GM12878 (cell line): ENCODE data around the gene SPEM2. TPM values are rescaled to one million over a fixed set of nuclear protein-coding genes. Genes with fewer than 3 reads are reported as not detected.

Experiments
- ATAC-seq: fragments of 200-7000 bp; cut with Tn5 transposase; 3 replicates; pipeline ENCODE4 v1.9.1; 2020; ENCODE audit warnings: mild to moderate bottlenecking, moderate library complexity
- BruUV-seq: library from RNA; stranded (reverse); fragments of 400-500 nt; replicated peaks from 2 replicates; lab custom pipeline; 2021; lab: Mats Ljungman, UMichigan
- CTCF ChIA-PET: fragments of 300-600 bp; sonication (Branson Sonifier 250); formaldehyde crosslinking; extraction: SDS; loops from one replicate; lab custom pipeline; 2021; ENCODE audit warnings: inconsistent platforms; lab: Yijun Ruan, JAX
- POLR2A ChIA-PET: fragments of 350-600 bp; formaldehyde crosslinking; extraction: SDS; loops from one replicate; lab custom pipeline; 2021; ENCODE audit warnings: inconsistent platforms; lab: Charles Lee
- RAD21 ChIA-PET: fragments of 300-600 bp; sonication (Branson Sonifier 250); formaldehyde crosslinking; loops from one replicate; lab custom pipeline; 2023; ENCODE audit warnings: antibody characterized with exemption; ENCODE audit not compliant: unreplicated experiment; lab: Charles Lee
- SMC1A ChIA-PET: fragments of 300-600 bp; sonication (Branson Sonifier 250); formaldehyde crosslinking; loops from one replicate; lab custom pipeline; 2023; ENCODE audit not compliant: unreplicated experiment, uncharacterized antibody; lab: Charles Lee
- DNase-seq: peaks from one replicate; pipeline ENCODE4 v3.0.0-alpha.2; 2011; ENCODE audit warnings: low read depth, low spot score
- FAIRE-seq: peaks from 3 replicates; lab custom pipeline; 2011; peaks lifted over from hg19 to GRCh38; lab: Jason Lieb, UNC
- H2AFZ ChIP-seq: 2 replicates; pipeline ENCODE4 v1.6.0; 2011; ENCODE audit warnings: low read depth, low read length, control low read depth; ENCODE audit not compliant: control insufficient read depth
- H3K27ac ChIP-seq: 2 replicates; pipeline ENCODE4 v1.5.1; 2011; ENCODE audit warnings: control low read depth; ENCODE audit not compliant: control insufficient read depth, insufficient read depth
- H3K27me3 ChIP-seq, 2 experiments: replicated peaks in 1 of 2; 2 replicates each; pipeline versions ENCODE4 v1.6.0 to v1.6.1; 2011; ENCODE audit warnings: low read length in 1 of 2; ENCODE audit not compliant: control insufficient read depth in 2 of 2, insufficient read depth in 2 of 2
- H3K36me3 ChIP-seq, 2 experiments: 2 replicates each; pipeline ENCODE4 v1.5.1; 2011; ENCODE audit warnings: low read length in 1 of 2; ENCODE audit not compliant: control insufficient read depth in 2 of 2, insufficient read depth in 2 of 2
- H3K4me1 ChIP-seq: 2 replicates; pipeline ENCODE4 v1.6.1; 2011; ENCODE audit warnings: mild to moderate bottlenecking, low read length, moderate library complexity, mixed read lengths; ENCODE audit not compliant: control insufficient read depth, insufficient read depth
- H3K4me2 ChIP-seq: 2 replicates; pipeline ENCODE4 v1.6.0; 2011; ENCODE audit warnings: control low read depth; ENCODE audit not compliant: control insufficient read depth, insufficient read depth
- H3K4me3 ChIP-seq: fragments of 200-600 bp; sonication (generic); 2 replicates; pipeline ENCODE4 v1.5.1; 2016
- H3K79me2 ChIP-seq: 2 replicates; pipeline ENCODE4 v1.6.0; 2011; ENCODE audit warnings: low read length; ENCODE audit not compliant: control insufficient read depth, insufficient read depth
- H3K9ac ChIP-seq: 2 replicates; pipeline ENCODE4 v1.8.0; 2011; ENCODE audit warnings: low read length, control low read depth, mixed read lengths; ENCODE audit not compliant: control insufficient read depth, insufficient read depth
- H3K9me3 ChIP-seq: replicated peaks from 3 replicates; pipeline ENCODE4 v1.5.1; 2011; ENCODE audit warnings: mild to moderate bottlenecking, low read length; ENCODE audit not compliant: control insufficient read depth, insufficient read depth
- H4K20me1 ChIP-seq: 2 replicates; pipeline ENCODE4 v1.6.0; 2011; ENCODE audit not compliant: control insufficient read depth, insufficient read depth
- HDAC2 ChIP-seq: fragments of 200-600 bp; sonication (generic); IDR thresholded peaks from 2 replicates; pipeline ENCODE4 v1.6.1; 2017
- JUND ChIP-seq: IDR thresholded peaks from 2 replicates; pipeline ENCODE4 v1.6.1; 2012; ENCODE audit warnings: low read depth, mild to moderate bottlenecking, low read length, improper control_type of control experiment, moderate library complexity
- POLR2A ChIP-seq: IDR thresholded peaks from 2 replicates; pipeline ENCODE4 v1.6.1; 2011; ENCODE audit warnings: low read depth, mild to moderate bottlenecking, low read length
- SMARCA5 ChIP-seq: fragments of 450-650 bp; IDR thresholded peaks from 2 replicates; pipeline ENCODE4 v1.6.1; 2017; ENCODE audit warnings: mild to moderate bottlenecking
- WGBS: methylation state at CpG from one replicate; pipeline ENCODE4 v1.1.6; 2016; ENCODE audit warnings: low lambda C conversion rate; ENCODE audit not compliant: insufficient replicate concordance, insufficient coverage; ENCODE audit errors: missing lambda C conversion rate; 5-methylcytosine and 5-hydroxymethylcytosine counted together
- in situ Hi-C: fragments of 300-500 bp; cut with MboI; formaldehyde crosslinking; loops from 9 replicates; pipeline ENCODE4 v1.14.3; 2018; ENCODE audit warnings: mixed read lengths
- intact Hi-C: fragments of 100-400 bp; cut with micrococcal nuclease; formaldehyde crosslinking; loops from one replicate; pipeline ENCODE4 v1.14.2; 2022; ENCODE audit not compliant: unreplicated experiment
- polyA plus RNA-seq, 11 experiments: library from polyadenylated mRNA; depleted of rRNA in 4 of 11; unstranded in 6 of 11; stranded (reverse) in 5 of 11; fragments of >200 nt; fragmentation: Nextera tagmentation in 4 of 11; fragmentation: Illumina TruSeq in 1 of 11; extraction: Ambion mirVana in 4 of 11; extraction: Trizol in 1 of 11; gene quantifications; 1 replicate in 1 of 11; 2 replicates in 10 of 11; pipeline versions ENCODE4 v1.2.1 to v1.2.3, GENCODE V29; 2011 to 2016; ENCODE audit warnings: inconsistent platforms in 2 of 11, missing spikeins in 2 of 11, low read depth in 1 of 11
- total RNA-seq, 4 experiments: library from RNA; depleted of rRNA in 3 of 4; stranded (reverse); fragments of >200 nt in 3 of 4; fragmentation: Illumina TruSeq in 1 of 4; extraction: Trizol in 1 of 4; gene quantifications; 2 replicates each; pipeline versions ENCODE4 v1.2.1 to v1.2.3, GENCODE V29; 2013 to 2021
- TF ChIP-seq, protein P1 (sequence below): fragments of 450-650 bp; formaldehyde crosslinking; IDR thresholded peaks from 2 replicates; pipeline ENCODE4 v1.4.0; 2022; ENCODE audit warnings: mild to moderate bottlenecking, moderate library complexity
- TF ChIP-seq, protein P2 (sequence below): IDR thresholded peaks from 2 replicates; pipeline ENCODE4 v1.6.1; 2011; ENCODE audit warnings: low read depth, low read length, improper control_type of control experiment, borderline replicate concordance

SPEM2 gene
- total and polyA plus RNA-seq, 10 of the 15 experiments (the other 5 are each of a cell fraction or from before 2014, with no cell fraction given), result not detected

DNA sequence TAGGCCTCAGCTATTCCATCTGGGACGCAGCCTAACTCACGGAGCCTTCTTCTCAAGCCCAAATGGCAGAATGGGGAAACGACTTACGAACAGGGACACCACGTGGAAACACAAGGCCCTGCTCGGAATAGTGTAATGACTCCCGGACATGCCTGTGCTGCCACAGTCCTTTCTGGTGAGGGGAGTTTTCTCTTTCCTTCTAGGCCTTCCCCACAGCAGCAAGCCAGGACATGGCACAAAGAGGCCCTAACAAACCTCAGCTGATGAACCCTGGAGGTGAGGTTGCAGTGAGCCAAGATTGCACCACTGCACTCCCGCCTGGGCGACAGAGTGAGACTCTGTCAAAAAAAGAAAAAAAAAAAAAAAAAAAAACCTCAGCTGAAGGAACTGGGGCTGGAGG is 38.7 kb downstream of the SPEM2 start (continued):
- TF ChIP-seq, protein P1, sequence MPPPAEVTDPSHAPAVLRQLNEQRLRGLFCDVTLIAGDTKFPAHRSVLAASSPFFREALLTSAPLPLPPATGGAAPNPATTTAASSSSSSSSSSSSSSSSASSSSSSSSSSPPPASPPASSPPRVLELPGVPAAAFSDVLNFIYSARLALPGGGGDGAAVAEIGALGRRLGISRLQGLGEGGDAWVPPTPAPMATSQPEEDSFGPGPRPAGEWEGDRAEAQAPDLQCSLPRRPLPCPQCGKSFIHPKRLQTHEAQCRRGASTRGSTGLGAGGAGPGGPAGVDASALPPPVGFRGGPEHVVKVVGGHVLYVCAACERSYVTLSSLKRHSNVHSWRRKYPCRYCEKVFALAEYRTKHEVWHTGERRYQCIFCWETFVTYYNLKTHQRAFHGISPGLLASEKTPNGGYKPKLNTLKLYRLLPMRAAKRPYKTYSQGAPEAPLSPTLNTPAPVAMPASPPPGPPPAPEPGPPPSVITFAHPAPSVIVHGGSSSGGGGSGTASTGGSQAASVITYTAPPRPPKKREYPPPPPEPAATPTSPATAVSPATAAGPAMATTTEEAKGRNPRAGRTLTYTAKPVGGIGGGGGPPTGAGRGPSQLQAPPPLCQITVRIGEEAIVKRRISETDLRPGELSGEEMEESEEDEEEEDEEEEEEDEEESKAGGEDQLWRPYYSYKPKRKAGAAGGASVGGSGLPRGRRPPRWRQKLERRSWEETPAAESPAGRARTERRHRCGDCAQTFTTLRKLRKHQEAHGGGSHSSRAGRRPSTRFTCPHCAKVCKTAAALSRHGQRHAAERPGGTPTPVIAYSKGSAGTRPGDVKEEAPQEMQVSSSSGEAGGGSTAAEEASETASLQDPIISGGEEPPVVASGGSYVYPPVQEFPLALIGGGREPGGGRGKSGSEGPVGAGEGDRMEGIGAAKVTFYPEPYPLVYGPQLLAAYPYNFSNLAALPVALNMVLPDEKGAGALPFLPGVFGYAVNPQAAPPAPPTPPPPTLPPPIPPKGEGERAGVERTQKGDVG (CRISPR knock-in tag), result no peak

DNA sequence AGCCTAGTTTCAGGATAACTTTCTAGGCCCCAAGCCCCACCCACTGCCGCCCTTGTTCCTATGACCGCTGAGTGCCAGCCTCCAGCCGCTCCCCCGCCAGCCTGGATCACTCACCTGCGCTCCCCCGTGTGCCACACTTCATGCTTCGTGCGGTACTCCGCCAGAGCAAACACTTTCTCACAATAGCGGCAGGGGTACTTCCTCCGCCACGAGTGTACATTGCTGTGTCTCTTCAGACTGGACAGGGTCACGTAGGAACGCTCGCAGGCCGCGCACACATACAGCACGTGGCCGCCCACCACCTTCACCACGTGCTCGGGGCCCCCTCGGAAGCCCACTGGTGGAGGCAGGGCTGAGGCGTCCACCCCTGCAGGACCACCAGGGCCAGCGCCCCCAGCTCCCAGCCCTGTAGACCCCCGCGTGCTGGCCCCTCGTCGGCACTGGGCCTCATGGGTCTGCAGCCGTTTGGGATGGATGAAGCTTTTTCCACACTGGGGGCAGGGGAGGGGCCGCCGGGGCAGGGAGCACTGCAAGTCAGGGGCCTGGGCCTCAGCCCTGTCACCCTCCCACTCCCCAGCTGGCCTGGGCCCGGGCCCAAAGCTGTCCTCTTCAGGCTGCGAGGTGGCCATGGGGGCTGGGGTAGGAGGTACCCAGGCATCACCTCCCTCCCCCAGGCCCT is 40.3 kb downstream of the SPEM2 start:
- no peak overlapping the region for H3K4me3 ChIP-seq
- RAD21 ChIA-PET, result no interaction called here

More for the DNA sequence above, 40.3 kb downstream of the SPEM2 start:
- Histone ChIP-seq H3K4me1 (no peaks in the 10 kb centered on the region; the same call in 1 of the 2 replicates), H3K36me3 (peaks cover 0 to 5% of the 10 kb centered on the region in 2 experiments; a peak in 3 of 4 replicates), H3K9ac (no peak overlapping the region), H4K20me1 (no peaks in the 10 kb centered on the region), H3K27ac (no peak overlapping the region), H3K27me3 (no peaks in the 10 kb centered on the region), H2AFZ (no peak overlapping the region), H3K9me3 (no peaks in the 10 kb centered on the region), H3K79me2 (no peaks in the 10 kb centered on the region), H3K4me2 (no peak overlapping the region)
- in situ Hi-C loops (no loop called here), intact Hi-C loops (no loop called here)
- POLR2A ChIA-PET, result interaction anchor here (0.7 to 2.4 kb wide), 3 partner anchors 11 to 26 kb away, joined by 3 to 9 read pairs (median 3); partner anchors contain the start of gene CHRNB1
- DNase-seq, result no peak
- TF ChIP-seq, protein P2, sequence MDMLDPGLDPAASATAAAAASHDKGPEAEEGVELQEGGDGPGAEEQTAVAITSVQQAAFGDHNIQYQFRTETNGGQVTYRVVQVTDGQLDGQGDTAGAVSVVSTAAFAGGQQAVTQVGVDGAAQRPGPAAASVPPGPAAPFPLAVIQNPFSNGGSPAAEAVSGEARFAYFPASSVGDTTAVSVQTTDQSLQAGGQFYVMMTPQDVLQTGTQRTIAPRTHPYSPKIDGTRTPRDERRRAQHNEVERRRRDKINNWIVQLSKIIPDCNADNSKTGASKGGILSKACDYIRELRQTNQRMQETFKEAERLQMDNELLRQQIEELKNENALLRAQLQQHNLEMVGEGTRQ, result no peak
- TF ChIP-seq SMARCA5, result no peak
- TF ChIP-seq HDAC2, result no peak
- TF ChIP-seq JUND, result no peak
- peak; percentile 50; the same call in 1 of the 2 replicates for TF ChIP-seq POLR2A
- SMC1A ChIA-PET, result interaction anchor here (1.0 to 1.6 kb wide), 2 partner anchors 11 to 62 kb away, joined by 3 read pairs; partner anchors contain the start of gene TMEM256
- no TSS peak for BruUV-seq
- 96% methylated on average over 33 of the region's 33 CpGs for WGBS
- ATAC-seq, result no peak
- CTCF ChIA-PET, result no interaction called here
- no peak for FAIRE-seq
